LNCAP (cell line): ENCODE data around the gene JARID2.

Source experiments
- CTCF ChIP-seq: fragments of 450-650 bp; IDR thresholded peaks from 2 replicates; pipeline ENCODE4 v1.5.1; 2017; ENCODE audit warnings: mild to moderate bottlenecking

JARID2 gene

DNA sequence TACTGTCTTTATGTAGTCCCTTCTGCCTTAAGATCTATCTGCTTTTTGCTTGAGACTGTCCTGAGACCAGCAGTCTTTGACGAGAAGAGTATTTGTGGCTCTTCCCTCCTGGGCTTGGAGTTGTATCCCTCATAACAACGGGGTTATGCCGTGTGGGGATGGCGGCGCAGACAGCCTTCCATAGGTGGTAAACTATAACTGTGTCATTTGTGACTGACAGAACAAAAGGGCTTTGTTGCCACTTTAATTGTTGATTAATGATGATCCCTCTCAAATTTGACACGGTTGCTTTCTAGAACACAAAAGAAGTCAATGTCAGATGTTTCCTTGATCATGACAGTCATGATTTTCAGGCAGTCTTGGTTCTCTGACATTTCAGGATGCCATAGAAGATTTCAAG, 196.6 kb downstream of the JARID2 start:
- no peak for TF ChIP-seq CTCF

GRCh38 chr6:15443119-15443830, 197.4 kb downstream of the JARID2 start:
- TF ChIP-seq CTCF = no peak

- TF ChIP-seq CTCF = no peak
Measured at GRCh38 chr6:15444081-15444731, 198.3 kb downstream of the JARID2 start.

DNA sequence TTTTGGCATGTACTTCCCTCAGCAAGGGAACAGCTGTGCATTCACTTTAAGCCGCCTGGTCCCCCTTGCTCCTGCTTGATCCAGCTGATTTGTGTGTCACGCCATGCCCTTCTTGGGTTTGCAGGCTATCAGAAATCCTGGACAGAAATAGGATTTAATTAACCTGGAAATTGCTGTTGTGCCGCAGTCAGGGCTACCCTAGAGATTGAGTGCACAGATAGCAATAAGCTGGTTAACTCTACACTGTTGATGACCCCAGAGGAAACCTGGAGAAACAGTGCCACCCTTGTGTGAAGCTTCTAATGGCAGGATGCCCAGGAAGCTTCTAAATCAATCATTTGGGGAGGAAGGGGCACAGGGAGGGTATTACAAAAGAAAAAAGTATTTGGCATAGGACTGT, 199.0 kb downstream of the JARID2 start:
- TF ChIP-seq CTCF = peak; percentile 37; the same call in 1 of the 2 replicates

GRCh38 chr6:15447546-15448267, 201.8 kb downstream of the JARID2 start:
- TF ChIP-seq CTCF = no peak

GRCh38 chr6:15449011-15449410, 203.1 kb downstream of the JARID2 start:
- no peak for TF ChIP-seq CTCF

DNA sequence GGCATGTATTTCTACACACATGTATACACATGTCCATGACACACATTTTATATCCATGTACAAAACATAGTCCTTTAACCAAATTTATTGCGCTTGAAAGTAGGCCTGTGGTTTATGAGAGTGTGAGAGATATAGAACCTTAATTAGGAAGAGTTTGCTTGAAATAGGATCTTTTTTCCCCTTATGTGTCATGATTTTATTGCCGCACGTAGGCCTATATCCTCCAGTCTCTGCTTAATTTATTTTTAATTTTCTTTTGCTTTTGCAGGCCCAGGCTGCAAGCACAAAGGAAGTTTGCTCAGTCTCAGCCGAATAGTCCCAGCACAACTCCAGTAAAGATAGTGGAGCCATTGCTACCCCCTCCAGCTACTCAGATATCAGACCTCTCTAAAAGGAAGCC, 205.9 kb downstream of the JARID2 start:
- TF ChIP-seq CTCF = no peak
